Activated CD4-positive, alpha-beta T cell treated with anti-CD3 and anti-CD28 coated beads, Interleukin-2, amount 10 ng/mL, durations not matched to agents 24 days and 14 days (primary cell): ENCODE data around the gene TLR1. TPM values are rescaled to one million over a fixed set of nuclear protein-coding genes. Genes with fewer than 3 reads are reported as not detected.
"Not testable (repeated sequence)": the region's sequence is repeated elsewhere in the genome, so short reads cannot be mapped to it uniquely, and the experiment has no call there.

Experiments
- DNase-seq: peaks from one replicate; pipeline ENCODE4 v3.0.0; 2022
- H3K27ac Mint-ChIP-seq: one replicate; pipeline ENCODE4 v1.8.0; 2022; ENCODE audit warnings: mild to moderate bottlenecking, mixed read lengths
- H3K27me3 Mint-ChIP-seq: one replicate; pipeline ENCODE4 v1.8.0; 2022; ENCODE audit warnings: mixed read lengths
- H3K36me3 Mint-ChIP-seq: one replicate; pipeline ENCODE4 v1.8.0; 2022; ENCODE audit warnings: low read depth, mild to moderate bottlenecking, mixed read lengths
- H3K4me1 Mint-ChIP-seq: one replicate; pipeline ENCODE4 v1.8.0; 2021; ENCODE audit warnings: mixed read lengths
- H3K4me3 Mint-ChIP-seq: one replicate; pipeline ENCODE4 v1.8.0; 2022; ENCODE audit warnings: mild to moderate bottlenecking, moderate library complexity, mixed read lengths
- H3K9me3 Mint-ChIP-seq: one replicate; pipeline ENCODE4 v1.8.0; 2021; ENCODE audit warnings: mixed read lengths
- intact Hi-C: fragments of 100-400 bp; cut with micrococcal nuclease; formaldehyde crosslinking; loops from one replicate; pipeline ENCODE4 v1.15.1; 2023
- total RNA-seq: library from RNA; stranded (reverse); gene quantifications from 2 replicates; pipeline ENCODE4 v1.2.3, GENCODE V29; 2022

The TLR1 gene
- total RNA-seq, 1 donor from 2014 or later: 2.6 TPM

GRCh38 chr4:38779790-38780189 lies 24.8 kb downstream of the TLR1 start:
- no peaks in the 10 kb centered on the region for H3K36me3 Mint-ChIP-seq
- no peak for DNase-seq
- H3K27me3 Mint-ChIP-seq: peaks cover 11% of the 10 kb centered on the region
- no peak overlapping the region for H3K27ac Mint-ChIP-seq
- H3K4me3 Mint-ChIP-seq: no peak overlapping the region
- peaks cover 10% of the 10 kb centered on the region for H3K9me3 Mint-ChIP-seq
- H3K4me1 Mint-ChIP-seq: peaks cover 6% of the 10 kb centered on the region
- intact Hi-C loops: loop anchor here (5.0 kb wide), 1 partner anchor 712 kb away; no protein-coding TSS in a partner anchor

GRCh38 chr4:38777925-38778324 lies 26.7 kb downstream of the TLR1 start:
- H3K4me1 Mint-ChIP-seq, H3K36me3 Mint-ChIP-seq, DNase-seq, intact Hi-C loops, H3K4me3 Mint-ChIP-seq, H3K27ac Mint-ChIP-seq: not testable (repeated sequence)
- H3K27me3 Mint-ChIP-seq: peaks cover 26% of the 10 kb centered on the region
- peaks cover 13% of the 10 kb centered on the region for H3K9me3 Mint-ChIP-seq

- no peaks in the 10 kb centered on the region for H3K4me1 Mint-ChIP-seq
- no peaks in the 10 kb centered on the region for H3K36me3 Mint-ChIP-seq
- intact Hi-C loops: no loop called here
- H3K27ac Mint-ChIP-seq: no peak overlapping the region
- H3K27me3 Mint-ChIP-seq: peaks cover 29% of the 10 kb centered on the region
- no peak overlapping the region for H3K4me3 Mint-ChIP-seq
- DNase-seq: no peak
- H3K9me3 Mint-ChIP-seq: peaks cover 13% of the 10 kb centered on the region
Observed at GRCh38 chr4:38775326-38775725, 29.3 kb downstream of the TLR1 start.

- no peak overlapping the region for H3K27ac Mint-ChIP-seq
- H3K27me3 Mint-ChIP-seq: peaks cover 29% of the 10 kb centered on the region
- H3K4me3 Mint-ChIP-seq: no peak overlapping the region
- intact Hi-C loops: no loop called here
- H3K9me3 Mint-ChIP-seq: peaks cover 13% of the 10 kb centered on the region
- no peaks in the 10 kb centered on the region for H3K36me3 Mint-ChIP-seq
- H3K4me1 Mint-ChIP-seq: no peaks in the 10 kb centered on the region
- DNase-seq: no peak
Observed at GRCh38 chr4:38774181-38774955, 30.2 kb downstream of the TLR1 start.

GRCh38 chr4:38770281-38770680 lies 34.3 kb downstream of the TLR1 start:
- peaks cover 22% of the 10 kb centered on the region for H3K27me3 Mint-ChIP-seq
- H3K27ac Mint-ChIP-seq, intact Hi-C loops, H3K36me3 Mint-ChIP-seq, DNase-seq, H3K4me3 Mint-ChIP-seq, H3K4me1 Mint-ChIP-seq, H3K9me3 Mint-ChIP-seq: not testable (repeated sequence)

GRCh38 chr4:38769857-38770256 lies 34.7 kb downstream of the TLR1 start:
- H3K36me3 Mint-ChIP-seq: no peaks in the 10 kb centered on the region
- intact Hi-C loops: no loop called here

GRCh38 chr4:38769441-38769840 lies 35.1 kb downstream of the TLR1 start:
- intact Hi-C loops: no loop called here

More at GRCh38 chr4:38769857-38770256, 34.7 kb downstream of the TLR1 start:
- no peak for DNase-seq
- peaks cover 20% of the 10 kb centered on the region for H3K27me3 Mint-ChIP-seq
- H3K9me3 Mint-ChIP-seq: peaks cover 8% of the 10 kb centered on the region
- no peak overlapping the region for H3K27ac Mint-ChIP-seq
- no peaks in the 10 kb centered on the region for H3K4me1 Mint-ChIP-seq
- no peak overlapping the region for H3K4me3 Mint-ChIP-seq

GRCh38 chr4:38768968-38769394 lies 35.6 kb downstream of the TLR1 start:
- H3K27me3 Mint-ChIP-seq: peaks cover 13% of the 10 kb centered on the region
- H3K27ac Mint-ChIP-seq: no peak overlapping the region
- H3K36me3 Mint-ChIP-seq: no peaks in the 10 kb centered on the region
- H3K4me1 Mint-ChIP-seq: no peaks in the 10 kb centered on the region
- intact Hi-C loops: no loop called here
- peaks cover 4% of the 10 kb centered on the region for H3K9me3 Mint-ChIP-seq
- no peak for DNase-seq
- H3K4me3 Mint-ChIP-seq: no peak overlapping the region

More at GRCh38 chr4:38769441-38769840, 35.1 kb downstream of the TLR1 start:
- no peak overlapping the region for H3K27ac Mint-ChIP-seq
- H3K4me1 Mint-ChIP-seq: no peaks in the 10 kb centered on the region
- peaks cover 18% of the 10 kb centered on the region for H3K27me3 Mint-ChIP-seq
- DNase-seq: no peak
- H3K36me3 Mint-ChIP-seq: no peaks in the 10 kb centered on the region
- no peak overlapping the region for H3K4me3 Mint-ChIP-seq
- H3K9me3 Mint-ChIP-seq: peaks cover 5% of the 10 kb centered on the region

- H3K27me3 Mint-ChIP-seq, intact Hi-C loops, DNase-seq, H3K27ac Mint-ChIP-seq, H3K9me3 Mint-ChIP-seq, H3K36me3 Mint-ChIP-seq, H3K4me1 Mint-ChIP-seq, H3K4me3 Mint-ChIP-seq: not testable (repeated sequence)
Observed at GRCh38 chr4:38766940-38767339, 37.7 kb downstream of the TLR1 start.

- Mint-ChIP-seq H3K36me3 (no peaks in the 10 kb centered on the region), H3K27ac (no peak overlapping the region), H3K4me3 (no peak overlapping the region), H3K27me3 (no peaks in the 10 kb centered on the region), H3K4me1 (peaks cover 19% of the 10 kb centered on the region), H3K9me3 (peaks cover 4% of the 10 kb centered on the region)
- DNase-seq: no peak
- intact Hi-C loops: no loop called here
Observed at GRCh38 chr4:38765382-38765781, 39.2 kb downstream of the TLR1 start.

GRCh38 chr4:38764277-38764676 lies 40.3 kb downstream of the TLR1 start:
- intact Hi-C loops: no loop called here
- peaks cover 21% of the 10 kb centered on the region for H3K4me1 Mint-ChIP-seq
- no peak overlapping the region for H3K4me3 Mint-ChIP-seq
- no peak for DNase-seq
- H3K27me3 Mint-ChIP-seq: no peaks in the 10 kb centered on the region
- H3K9me3 Mint-ChIP-seq: peaks cover 4% of the 10 kb centered on the region
- H3K36me3 Mint-ChIP-seq: no peaks in the 10 kb centered on the region
- no peak overlapping the region for H3K27ac Mint-ChIP-seq

- no peaks in the 10 kb centered on the region for H3K27me3 Mint-ChIP-seq
- intact Hi-C loops: no loop called here
- H3K4me3 Mint-ChIP-seq: no peak overlapping the region
- no peaks in the 10 kb centered on the region for H3K36me3 Mint-ChIP-seq
- H3K4me1 Mint-ChIP-seq: peaks cover 23% of the 10 kb centered on the region
- H3K27ac Mint-ChIP-seq: no peak overlapping the region
- peaks cover 4% of the 10 kb centered on the region for H3K9me3 Mint-ChIP-seq
- DNase-seq: no peak
Observed at GRCh38 chr4:38762560-38762959, 42.0 kb downstream of the TLR1 start.

- H3K9me3 Mint-ChIP-seq: no peaks in the 10 kb centered on the region
- H3K27me3 Mint-ChIP-seq: peaks cover 2% of the 10 kb centered on the region
- no peak for DNase-seq
- H3K27ac Mint-ChIP-seq: no peak overlapping the region
- no peaks in the 10 kb centered on the region for H3K36me3 Mint-ChIP-seq
- peaks cover 23% of the 10 kb centered on the region for H3K4me1 Mint-ChIP-seq
- H3K4me3 Mint-ChIP-seq: no peak overlapping the region
- intact Hi-C loops: loop anchor here (1.0 to 2.0 kb wide), 4 partner anchors 23 to 375 kb away; partner anchors contain the start of genes TLR1, TLR10 and TLR6
Observed at GRCh38 chr4:38759790-38760122, 44.8 kb downstream of the TLR1 start.

- H3K4me1 Mint-ChIP-seq: peaks cover 23% of the 10 kb centered on the region
- peaks cover 2% of the 10 kb centered on the region for H3K27me3 Mint-ChIP-seq
- DNase-seq: peak; percentile 89
- H3K4me3 Mint-ChIP-seq: no peak overlapping the region
- H3K27ac Mint-ChIP-seq: no peak overlapping the region
- intact Hi-C loops: loop anchor here (1.0 to 2.0 kb wide), 2 partner anchors 46 to 97 kb away; partner anchors contain the start of genes TLR1 and TLR6
- no peaks in the 10 kb centered on the region for H3K9me3 Mint-ChIP-seq
- no peaks in the 10 kb centered on the region for H3K36me3 Mint-ChIP-seq
Observed at GRCh38 chr4:38759113-38759789, 45.3 kb downstream of the TLR1 start.
